Left kidney (tissue), 2 donors: ENCODE measurements around the gene VRK2. TPM values are rescaled to one million over a fixed set of nuclear protein-coding genes. Genes with fewer than 3 reads are reported as not detected.
"Not testable (repeated sequence)": the region's sequence is repeated elsewhere in the genome, so short reads cannot be mapped to it uniquely, and the experiment has no call there.

Experiments used
- DNase-seq: peaks from one replicate; pipeline ENCODE4 v3.0.0-alpha.2; 2013
- polyA plus RNA-seq: library from polyadenylated mRNA; unstranded; fragments of 120-200 nt; gene quantifications from one replicate; pipeline ENCODE4 v1.2.1, GENCODE V29; 2013; ENCODE audit not compliant: insufficient read length

VRK2 gene
- polyA plus RNA-seq, 1 donor: 28.2 TPM

DNA sequence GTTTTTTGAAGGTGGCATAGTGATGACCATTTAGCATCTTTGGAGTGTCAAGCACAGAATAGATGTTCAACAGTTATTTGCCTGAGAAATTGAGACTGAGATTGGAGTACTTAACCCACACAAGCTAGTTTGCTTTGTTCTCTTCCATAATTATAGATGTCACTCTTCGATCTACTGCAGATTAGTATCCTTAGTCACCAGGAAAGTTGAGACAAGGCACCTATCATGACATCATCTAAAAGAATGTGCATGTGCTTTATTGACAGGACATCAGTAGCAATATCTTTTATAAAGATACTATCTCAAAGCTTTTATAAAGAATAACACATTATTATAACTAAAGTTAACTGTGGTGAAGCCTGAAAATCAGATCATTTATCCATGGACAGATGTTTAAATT is 6.4 kb downstream of the VRK2 start:
- DNase-seq: no peak

DNA sequence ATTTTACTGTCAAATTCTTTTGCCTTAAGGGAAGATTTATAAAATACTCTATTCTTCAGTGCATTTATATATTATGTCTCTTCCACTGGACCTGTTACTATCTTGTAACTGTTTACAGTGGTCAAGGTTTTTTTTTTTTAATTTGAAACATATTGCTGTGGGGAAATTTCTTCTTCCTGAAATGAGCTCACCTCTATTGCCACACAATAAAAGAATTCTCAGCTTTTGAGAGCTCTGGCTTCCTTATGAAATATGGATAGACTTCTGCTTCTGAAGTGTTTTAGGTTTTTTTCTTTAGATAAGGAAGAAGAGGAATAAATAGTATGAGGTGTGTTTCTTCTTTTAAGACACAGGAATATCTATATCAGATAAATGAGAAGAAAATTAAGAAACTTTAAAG is 7.7 kb downstream of the VRK2 start:
- no peak for DNase-seq

DNA sequence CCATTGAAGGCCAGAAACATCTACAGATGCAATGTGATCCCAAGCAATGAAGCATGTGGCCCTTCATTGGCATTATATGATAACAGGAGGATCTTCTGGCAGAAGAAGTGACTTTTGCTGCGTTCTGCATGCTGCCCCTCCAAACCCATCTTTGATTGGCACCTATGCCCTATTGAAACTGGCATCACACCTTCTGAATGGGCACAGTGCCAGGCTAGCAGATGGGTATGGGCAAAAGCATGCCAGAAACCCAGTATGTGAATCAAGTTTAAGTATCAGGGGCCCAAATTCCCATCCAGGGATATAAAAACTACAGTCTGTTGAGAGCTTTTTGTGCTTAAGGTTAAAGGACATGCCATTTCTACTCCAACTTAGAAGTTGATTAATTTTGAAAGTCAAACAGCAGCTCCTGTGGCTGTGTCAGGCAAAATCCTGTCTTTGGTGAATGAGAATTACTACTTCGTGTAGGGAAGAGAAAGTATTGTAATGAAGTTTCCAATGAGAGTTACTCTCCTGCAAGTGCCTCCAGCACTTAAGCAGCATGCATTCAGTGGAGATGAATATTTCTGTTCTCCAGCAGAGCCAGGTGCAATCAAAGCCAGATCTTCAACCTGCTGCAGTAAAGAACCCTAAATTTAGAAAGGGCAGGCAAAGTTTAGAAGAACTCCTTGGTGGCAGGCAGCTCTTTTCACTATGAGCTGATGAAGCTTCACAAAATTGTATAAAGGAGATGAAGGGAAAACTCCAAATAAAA is 8.6 kb downstream of the VRK2 start:
- DNase-seq: no peak

DNA sequence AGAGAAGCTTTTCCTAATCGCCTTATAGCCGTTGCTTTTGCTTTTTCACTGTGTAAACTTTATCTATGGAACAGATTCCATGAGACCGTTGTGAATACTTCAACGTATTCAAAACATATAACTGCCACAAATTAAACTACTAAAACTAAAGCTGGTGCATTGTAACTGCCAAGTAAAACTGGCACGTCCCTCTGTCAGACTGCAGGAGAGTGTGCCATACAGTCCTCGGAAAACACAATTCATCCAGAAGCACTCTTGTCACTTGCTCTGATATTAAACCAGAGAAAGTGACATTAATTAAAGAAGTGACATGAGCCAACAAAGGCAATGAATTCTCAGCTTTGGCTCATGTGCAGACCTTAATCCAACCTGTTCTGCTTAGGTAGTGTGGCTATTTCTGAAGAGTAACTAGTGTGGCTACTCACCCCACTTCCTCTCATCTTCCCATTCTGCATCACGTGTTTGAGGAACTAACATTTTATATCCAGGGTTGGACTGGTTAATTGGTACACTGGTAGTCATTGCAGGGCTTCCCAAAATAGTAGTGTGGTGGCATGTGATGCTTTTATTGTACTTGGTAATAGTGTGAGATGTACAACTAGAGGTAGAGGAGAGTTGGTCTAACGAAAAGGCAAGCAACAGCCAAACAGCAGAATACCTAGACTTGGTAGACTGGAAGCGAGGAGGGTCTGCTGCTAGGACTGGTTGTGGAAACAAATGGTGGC is 9.7 kb downstream of the VRK2 start:
- DNase-seq: no peak

DNA sequence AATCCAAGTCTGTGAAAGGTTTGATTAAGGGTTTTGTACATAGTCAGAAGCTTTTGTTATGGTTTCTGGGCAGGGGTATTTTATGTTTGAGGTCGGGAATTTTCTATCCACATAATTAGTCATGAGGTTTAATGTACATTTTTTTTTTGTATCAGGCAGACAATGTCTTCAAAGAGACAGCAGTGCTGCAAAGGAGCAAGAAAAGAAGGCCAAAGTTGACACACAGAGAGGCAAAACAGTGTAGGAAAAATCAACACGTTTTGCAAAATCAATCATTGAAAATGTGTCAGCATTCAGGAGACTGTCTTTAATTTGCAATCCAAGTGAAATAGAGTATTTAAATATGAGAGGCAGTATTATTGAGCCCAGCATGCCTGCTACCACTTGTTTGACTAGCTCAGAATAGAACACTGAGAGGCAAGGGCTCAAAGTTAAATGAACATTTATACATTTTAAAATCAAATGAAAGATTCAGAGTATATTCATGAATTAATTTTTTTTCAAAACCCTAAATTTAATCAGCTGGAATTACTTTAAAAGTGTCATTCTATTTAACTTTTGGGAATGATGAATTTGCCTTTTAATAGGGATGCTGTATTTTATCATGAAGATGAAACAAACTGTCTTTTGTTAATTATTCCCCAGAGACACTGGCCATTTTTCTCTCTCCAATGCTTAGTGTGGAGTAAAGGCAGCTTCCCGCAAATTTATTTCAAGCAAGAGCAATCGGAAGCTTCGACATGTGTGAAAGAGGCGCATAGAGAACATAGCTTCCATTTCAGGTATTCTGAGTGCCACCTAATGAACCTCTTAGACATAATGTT is 11.3 kb downstream of the VRK2 start:
- no peak for DNase-seq

DNA sequence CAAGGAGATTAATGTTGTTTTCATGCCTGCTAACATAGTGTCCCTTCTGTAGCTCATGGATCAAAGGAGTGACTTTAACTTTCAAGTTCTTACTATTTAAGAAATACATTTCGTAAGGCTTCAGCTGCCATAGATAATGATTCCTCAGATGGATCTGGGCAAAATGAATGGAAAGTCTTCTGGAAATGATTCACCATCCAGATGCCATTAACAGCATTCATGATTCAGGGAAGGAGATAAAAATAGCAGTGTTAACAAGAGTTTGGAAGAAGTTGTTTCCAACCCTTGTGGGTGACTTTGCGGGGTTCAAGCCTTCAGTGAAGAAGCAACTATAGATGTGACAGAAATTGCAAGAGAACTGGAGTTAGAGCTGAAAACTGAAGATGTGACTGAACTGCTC is 17.0 kb downstream of the VRK2 start:
- DNase-seq: no peak

DNA sequence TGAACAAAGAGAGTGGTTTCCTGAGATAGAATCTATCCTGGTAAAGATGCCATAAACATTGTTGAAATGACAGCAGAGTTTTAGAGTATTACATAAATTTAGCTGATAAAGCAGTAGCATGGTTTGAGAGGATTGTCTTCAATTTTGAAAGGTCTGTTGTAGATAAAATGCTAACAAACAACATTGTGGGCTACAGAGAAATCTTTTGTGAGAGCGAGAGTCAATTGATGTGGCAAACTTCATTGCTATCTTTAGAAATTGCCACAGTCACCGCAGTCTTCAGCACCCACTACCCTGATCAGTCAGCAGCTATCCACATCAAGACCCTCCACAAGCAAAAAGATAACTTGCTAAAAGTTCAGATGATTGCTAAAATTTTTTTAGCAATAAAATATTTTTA is 17.5 kb downstream of the VRK2 start:
- no peak for DNase-seq

DNA sequence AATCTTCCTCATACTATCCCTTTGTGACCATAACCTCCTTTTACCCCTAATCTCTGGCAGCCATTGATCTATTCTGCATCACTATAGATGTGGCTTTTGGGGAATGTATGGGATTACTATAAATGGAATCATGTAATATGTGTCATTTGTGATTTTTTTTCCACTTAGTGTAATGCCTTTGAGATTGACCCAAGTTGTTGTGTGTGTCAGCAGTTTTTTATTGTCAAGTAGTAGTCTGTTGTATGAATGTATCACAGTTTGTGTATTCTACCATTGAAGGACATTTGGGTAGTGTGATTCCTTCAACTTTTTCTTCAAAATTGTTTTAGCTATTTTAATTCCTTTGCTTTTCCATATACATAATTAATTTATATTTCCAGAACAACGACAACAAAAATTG is 18.6 kb downstream of the VRK2 start:
- no peak for DNase-seq

DNA sequence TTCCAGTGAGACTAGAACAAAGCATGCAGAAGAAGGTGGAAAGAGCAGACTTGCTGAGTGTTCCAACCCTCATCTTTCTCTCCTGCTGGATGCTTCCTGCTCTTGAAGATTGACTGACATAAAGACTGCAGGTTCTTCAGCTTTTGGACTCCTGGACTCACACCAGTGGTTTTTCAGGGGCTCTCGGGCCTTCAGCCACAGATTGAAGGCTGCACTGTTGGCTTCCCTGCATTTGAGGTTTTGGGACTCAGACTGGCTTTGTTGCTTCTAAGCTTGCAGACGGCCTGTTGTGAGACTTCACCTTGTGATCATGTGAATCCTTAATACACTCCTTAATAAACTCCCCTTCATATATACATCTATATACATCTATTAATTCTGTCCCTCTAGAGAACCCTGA is 20.4 kb downstream of the VRK2 start:
- no peak for DNase-seq

DNA sequence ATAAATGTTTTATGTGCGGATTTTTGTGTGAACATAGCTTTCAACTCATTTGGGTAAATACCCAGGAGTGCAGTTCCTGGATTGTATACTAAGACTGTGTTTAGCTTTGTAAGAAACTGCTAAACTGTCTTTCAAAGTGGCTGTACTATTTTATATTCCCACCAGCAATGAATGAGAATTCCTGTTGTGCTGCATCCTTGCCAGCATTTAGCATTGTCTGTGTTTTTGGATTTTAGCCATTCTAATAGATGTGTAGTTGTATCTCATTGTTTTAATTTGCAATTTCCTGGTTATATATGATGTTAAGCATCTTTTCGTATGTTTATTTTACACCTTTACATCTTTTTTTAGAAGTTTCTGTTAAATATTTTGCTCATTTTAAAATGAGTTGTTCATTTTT is 24.2 kb downstream of the VRK2 start:
- no peak for DNase-seq

DNA sequence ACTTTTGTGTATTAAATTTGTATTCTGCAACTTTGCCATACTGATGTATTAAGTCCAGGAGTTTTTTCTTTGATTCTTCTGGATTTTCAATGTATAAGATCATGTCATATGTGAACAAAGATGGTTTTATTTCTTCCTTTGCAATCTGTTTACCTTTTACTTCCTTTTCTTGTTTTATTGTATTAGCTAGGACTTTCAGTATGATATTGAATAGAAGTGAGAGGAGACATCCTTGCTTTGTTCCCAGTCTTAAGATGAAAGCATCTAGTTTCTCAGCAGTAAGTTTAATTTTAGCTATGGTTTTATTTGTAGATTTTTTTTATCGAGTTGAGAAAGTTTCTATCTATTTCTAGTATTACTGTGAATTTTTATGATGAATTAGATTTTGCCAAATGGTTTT is 25.5 kb downstream of the VRK2 start:
- no peak for DNase-seq

DNA sequence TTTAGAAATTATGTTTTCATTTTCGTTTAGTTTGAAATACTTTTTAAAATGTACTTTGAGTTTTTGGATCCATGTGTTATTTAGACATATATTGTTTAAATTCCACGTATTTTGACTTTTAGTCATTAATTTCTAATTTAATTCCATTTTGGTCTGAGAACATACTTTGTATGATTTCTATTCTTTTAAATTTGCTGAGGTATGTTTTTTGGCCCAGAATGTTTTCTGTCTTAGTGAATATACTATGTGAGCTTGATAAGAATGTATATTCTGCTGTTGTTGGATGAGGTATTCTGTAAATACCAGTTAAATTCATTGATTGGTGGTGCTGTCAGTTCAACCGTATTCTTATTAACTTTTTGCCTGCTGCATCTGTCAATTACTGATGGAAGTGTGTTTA is 26.4 kb downstream of the VRK2 start:
- no peak for DNase-seq

DNA sequence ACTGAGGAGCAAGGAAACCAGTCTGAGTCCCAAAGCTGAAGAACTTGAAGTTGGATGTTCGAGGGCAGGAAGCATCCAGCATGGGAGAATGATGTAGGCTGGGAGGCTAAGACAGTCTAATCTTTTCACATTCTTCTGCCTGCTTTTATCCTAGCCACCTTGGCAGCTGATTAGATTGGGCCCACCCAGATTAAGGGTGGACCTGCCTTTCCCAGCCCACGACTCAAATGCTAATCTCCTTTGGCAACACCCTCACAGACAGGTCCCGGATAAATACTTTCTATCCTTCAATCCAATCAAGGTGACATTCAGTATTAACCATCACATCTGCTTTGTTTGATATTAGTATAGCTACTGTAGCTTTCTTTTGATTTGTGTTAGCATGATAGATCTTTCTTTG is 27.1 kb downstream of the VRK2 start:
- no peak for DNase-seq

DNA sequence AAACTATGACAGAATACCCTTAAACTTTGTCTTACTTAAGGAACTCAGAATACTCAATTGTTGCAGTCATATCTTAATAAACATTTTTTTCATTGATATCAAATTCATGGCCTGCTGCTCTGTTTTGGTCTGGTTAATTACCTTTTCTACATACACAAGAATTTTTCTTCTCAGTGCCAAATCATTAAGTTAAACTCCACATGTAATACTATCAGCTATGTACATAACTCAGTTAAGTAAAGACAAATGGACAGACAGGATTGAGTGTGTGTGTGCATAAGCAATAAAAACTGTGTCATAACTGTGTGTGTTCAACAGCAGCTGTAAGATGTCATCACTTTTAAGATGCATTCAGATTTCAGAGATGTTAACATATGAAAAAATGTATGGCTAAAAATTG is 34.4 kb downstream of the VRK2 start:
- no peak for DNase-seq

DNA sequence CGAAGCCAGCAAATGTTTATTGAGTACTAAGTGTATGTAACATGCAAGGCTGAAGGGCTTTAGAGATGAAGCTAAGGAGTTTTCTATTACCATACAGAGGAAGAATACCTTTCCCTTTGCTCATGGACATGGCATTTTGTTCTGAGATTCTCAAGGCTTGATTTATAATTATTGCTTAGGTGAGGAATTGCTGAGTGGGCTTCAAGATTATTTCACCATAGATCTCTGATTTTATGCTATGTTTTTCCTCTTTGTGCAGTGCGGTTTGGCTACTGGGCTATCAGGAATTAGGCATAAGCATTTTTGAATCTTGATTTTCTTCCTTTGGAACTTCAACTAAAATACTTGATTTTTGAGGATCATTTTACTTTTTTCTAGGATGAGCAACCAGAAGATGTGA is 42.5 kb downstream of the VRK2 start:
- DNase-seq: no peak

DNA sequence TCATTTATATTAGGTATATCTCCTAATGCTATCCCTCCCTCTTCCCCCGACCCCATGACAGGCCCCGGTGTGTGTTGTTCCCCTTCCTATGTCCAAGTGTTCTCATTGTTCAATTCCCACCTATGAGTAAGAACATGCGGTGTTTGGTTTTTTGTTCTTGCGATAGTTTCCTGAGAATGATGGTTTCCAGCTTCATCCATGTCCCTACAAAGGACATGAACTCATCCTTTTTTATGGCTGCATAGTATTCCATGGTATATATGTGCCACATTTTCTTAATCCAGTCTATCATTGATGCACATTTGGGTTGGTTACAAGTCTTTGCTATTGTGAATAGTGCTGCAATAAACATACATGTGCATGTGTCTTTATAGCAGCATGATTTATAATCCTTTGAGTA is 46.2 kb downstream of the VRK2 start:
- DNase-seq: not testable (repeated sequence)

DNA sequence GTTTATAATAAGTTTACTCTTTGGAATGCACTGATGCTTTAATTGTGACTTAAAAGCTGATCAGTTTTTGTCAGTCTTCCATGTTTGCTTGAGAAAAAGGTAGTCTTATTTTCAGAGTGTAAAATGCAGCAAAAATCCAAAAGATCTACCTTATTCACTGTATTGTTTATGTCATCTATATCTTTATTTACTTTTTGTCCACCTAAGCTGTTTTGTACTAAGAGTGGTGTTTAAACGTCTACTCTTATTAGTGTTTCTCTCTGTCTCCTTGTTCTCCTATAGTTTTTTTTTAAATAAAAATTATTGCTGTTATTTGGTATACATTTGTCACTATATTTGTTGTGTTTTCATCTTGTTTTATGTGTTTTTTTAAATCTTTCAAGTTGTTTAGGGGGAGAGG is 50.4 kb downstream of the VRK2 start:
- DNase-seq: no peak

DNA sequence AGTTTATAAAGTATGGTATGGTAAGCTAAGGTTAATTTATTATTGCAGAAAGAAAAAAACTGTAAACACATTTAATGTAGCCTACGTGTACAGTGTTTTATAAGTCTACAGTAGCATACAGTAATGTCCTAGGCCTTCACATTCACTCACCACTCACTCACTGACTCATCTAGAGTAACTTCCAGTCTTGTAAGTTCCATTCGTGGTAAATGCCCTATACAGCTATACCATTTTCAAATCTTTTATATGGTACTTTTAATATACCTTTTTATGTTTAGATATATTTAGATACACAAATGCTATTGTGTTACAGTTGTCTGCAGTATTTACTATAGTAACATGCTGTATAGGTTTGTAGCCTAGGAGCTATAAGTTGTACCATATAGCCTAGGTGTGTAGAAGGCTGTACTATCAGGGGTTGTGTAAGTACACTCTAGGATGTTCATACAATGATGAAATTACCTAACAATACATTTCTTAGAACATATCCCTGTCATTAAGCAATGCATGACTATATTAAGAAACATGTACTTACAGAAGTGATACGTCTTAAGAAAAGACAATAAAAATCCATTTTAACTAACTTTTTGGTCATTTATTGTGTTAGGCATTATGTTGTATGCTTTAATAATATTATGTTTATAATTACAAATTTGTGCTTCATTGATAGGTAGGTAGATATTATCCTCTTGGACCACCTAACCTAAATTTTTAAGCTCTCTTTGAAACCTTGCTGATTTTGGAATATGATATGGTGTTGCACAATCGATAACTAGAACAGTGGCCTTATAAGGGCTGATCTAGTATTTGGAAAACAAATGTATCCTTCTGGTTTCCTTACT is 51.9 kb downstream of the VRK2 start:
- DNase-seq: no peak

DNA sequence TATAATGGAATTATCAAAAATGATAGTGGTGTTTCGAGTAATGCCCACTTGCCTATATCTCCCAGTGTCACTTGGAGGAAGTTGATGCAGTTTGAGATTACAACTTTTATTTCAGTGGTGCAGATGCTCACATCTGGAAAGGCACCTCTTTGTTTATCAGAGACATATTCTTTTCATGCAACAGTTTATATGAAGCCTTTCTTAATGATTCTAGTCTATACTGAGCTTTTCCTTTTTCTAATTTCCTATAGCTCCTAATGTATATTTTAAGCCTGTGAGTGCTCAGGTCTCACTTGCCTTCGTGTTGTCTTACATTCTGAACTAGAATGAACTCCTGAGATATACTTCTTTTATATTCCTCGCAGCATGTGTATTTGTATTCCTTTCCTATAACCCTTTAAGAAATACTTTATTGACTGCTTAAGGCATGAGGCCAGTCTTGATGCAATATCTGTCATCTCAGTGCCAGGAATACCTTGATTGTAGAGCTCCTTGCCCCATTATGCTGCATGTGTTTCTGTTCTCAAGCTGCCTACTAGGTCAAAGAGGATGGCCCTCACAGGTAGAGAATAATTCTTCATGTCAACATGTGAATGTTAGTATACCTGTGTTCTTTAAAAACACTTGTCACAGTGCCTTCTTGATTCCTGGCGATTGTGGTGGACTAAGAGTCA is 52.6 kb downstream of the VRK2 start:
- DNase-seq: no peak

DNA sequence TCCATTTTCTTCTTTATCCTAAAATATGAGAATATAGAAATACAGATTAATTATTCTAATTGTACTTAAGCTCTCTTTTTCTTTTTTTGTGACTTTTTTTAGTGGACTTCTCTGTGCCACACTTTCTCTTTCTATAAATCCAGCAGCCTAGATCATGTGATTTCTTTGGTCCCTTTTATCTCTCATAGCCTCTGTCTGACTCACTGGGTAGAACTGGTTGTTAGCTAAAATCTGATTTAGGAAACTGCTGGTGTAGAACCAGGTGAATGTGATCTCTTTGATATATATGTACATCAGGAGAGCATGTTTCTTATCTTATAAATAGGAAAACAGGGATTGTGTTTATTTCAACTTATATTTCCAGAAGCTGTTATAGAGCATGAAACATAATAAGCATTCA is 54.9 kb downstream of the VRK2 start:
- no peak for DNase-seq

DNA sequence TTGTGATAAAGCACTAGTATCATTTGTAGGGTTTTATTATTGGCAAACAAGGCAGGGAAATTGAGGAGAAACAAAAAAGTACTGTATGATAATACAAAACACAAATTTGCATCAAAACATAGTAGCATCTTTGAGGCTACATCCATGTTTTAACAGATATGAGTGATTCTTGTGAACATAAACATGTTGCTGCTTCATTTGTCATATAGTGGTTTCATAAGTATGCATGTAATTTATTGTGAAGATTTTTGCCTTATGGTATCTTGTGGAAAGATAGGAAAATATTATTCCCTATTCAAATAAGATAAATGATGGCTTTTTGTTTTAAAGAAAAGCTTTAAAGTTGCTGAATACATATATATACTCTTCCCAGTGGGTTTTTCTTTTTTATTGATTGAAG is 60.3 kb downstream of the VRK2 start:
- no peak for DNase-seq
